SK-N-MC (cell line): ENCODE data around the gene OOSP3.

Source experiments
- EZH2 ChIP-seq: fragments of 200-600 bp; sonication (generic); IDR thresholded peaks from one replicate; pipeline ENCODE4 v1.6.1; 2017; ENCODE audit warnings: antibody characterized with exemption
- POLR2AphosphoS5 ChIP-seq: IDR thresholded peaks from 2 replicates; pipeline ENCODE4 v1.6.1; 2012; ENCODE audit warnings: mild to moderate bottlenecking, low read depth, low read length, borderline replicate concordance

GRCh38 chr11:59900366-59901126 is 22.0 kb downstream of the OOSP3 start:
- TF ChIP-seq EZH2 (no peak), POLR2AphosphoS5 (no peak)
